ENCODE measurements around the gene DHH. TPM values are rescaled to one million over a fixed set of nuclear protein-coding genes. Genes with fewer than 3 reads are reported as not detected.
A peak's percentile ranks its signal among the peaks of the same experiment; 100 is the strongest.

The DHH gene
- total and polyA plus RNA-seq, 2 donors (not counting 3 experiments of a cell fraction or from before 2014, with no cell fraction given) = 2.9 to 3.3 TPM

DNA sequence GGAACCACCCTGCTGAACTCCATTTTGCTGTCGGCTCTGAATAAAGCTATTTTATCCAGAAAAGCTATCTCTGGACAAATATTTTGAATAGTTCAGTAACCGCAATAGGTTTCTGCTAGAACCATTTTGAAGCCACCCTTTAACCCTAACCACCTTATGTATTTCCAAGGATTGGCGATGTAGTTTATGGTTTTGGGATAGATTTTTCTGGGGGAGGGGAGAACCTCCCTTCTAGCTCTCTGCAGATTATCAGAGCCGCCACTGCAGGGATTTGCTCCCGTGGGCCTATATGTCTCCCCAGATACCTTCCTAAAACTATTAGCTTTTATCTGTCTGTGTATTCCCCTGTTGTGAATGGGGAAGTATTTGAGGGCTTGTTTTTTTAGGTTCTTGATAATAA is 38.4 kb upstream of the DHH start:
- BruUV-seq (replicated peaks) = no TSS peak
- Histone ChIP-seq H3K27me3 (ENCODE audit: control insufficient read depth in 2 of 2, insufficient read depth in 2 of 2, low read length in 2 of 2) (no peaks in the 10 kb centered on the region), H3K4me3 (replicated peaks in 1 of 3; ENCODE audit: insufficient read depth in 1 of 3, low read depth in 1 of 3, low read length in 3 of 3) (no peak overlapping the region), H3K4me2 (ENCODE audit: insufficient read depth, low read length) (peak overlapping the region; percentile 76), H3K4me1 (ENCODE audit: control insufficient read depth, extremely low read depth, insufficient read depth, low read length) (peaks cover 22% of the 10 kb centered on the region), H3K79me2 (ENCODE audit: control insufficient read depth, insufficient read depth, low read length) (peaks cover 29% of the 10 kb centered on the region), H3K9me3 (replicated peaks; ENCODE audit: control insufficient read depth, insufficient read depth, low read length) (no peaks in the 10 kb centered on the region), H3K9ac (replicated peaks; ENCODE audit: extremely low read depth, insufficient read depth, low read length) (no peak overlapping the region), H2AFZ (ENCODE audit: low read depth, low read length) (no peak overlapping the region), H3K36me3 (ENCODE audit: control insufficient read depth in 2 of 2, extremely low read depth in 1 of 2, insufficient read depth in 2 of 2, low read length in 2 of 2) (peaks cover 8 to 10% of the 10 kb centered on the region in 2 experiments), H3K27ac (ENCODE audit: insufficient read depth, low read depth, low read length) (no peak overlapping the region), H4K20me1 (replicated peaks; ENCODE audit: control insufficient read depth, extremely low read depth, insufficient read depth, low read length) (peaks cover 4% of the 10 kb centered on the region), H3K9me1 (replicated peaks; ENCODE audit: control insufficient read depth, extremely low read depth, insufficient read depth, low read length) (no peaks in the 10 kb centered on the region)
- dilution Hi-C loops (cut with MboI; ENCODE audit: extremely low pct_ligation_motif_present, low sequenced_read_pairs) = no loop called here
- intact Hi-C loops (cut with micrococcal nuclease) = no loop called here
- DNase-seq (ENCODE audit: low read depth, low spot score) (no peak), FAIRE-seq (no peak)
- POLR2A ChIA-PET = interaction anchor here (0.7 to 3.4 kb wide), 4 partner anchors 17 to 79 kb away, joined by 3 to 58 read pairs (median 5); partner anchors contain the start of gene TUBA1A
- no peak for TF ChIP-seq POLR2AphosphoS5 (IDR thresholded peaks at IDR 0.05; ENCODE audit: insufficient read depth, low read depth, low read length)
- TF ChIP-seq JUN (IDR thresholded peaks at IDR 0.05; ENCODE audit: borderline replicate concordance, insufficient read depth, insufficient read length, low read depth) = no peak
- no peak for TF ChIP-seq POLR2A (IDR thresholded peaks at IDR 0.05; ENCODE audit: low read depth, low read length)
- TF ChIP-seq MYC (IDR thresholded peaks at IDR 0.05; ENCODE audit: low read depth, low read length) = no peak
- TF ChIP-seq EZH2 (IDR thresholded peaks at IDR 0.05; ENCODE audit: borderline replicate concordance, low read depth, low read length, severe bottlenecking) = no peak
- TF ChIP-seq, protein P1, sequence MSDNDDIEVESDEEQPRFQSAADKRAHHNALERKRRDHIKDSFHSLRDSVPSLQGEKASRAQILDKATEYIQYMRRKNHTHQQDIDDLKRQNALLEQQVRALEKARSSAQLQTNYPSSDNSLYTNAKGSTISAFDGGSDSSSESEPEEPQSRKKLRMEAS (IDR thresholded peaks at IDR 0.05; ENCODE audit: insufficient read depth, insufficient read length) = no peak
- TF ChIP-seq GATA2 (IDR thresholded peaks at IDR 0.05; ENCODE audit: insufficient read depth, insufficient read length, low read depth, low read length) = no peak
- TF ChIP-seq FOS (IDR thresholded peaks at IDR 0.05; ENCODE audit: borderline replicate concordance, insufficient read depth, low read length) = no peak
- TF ChIP-seq, protein P2, sequence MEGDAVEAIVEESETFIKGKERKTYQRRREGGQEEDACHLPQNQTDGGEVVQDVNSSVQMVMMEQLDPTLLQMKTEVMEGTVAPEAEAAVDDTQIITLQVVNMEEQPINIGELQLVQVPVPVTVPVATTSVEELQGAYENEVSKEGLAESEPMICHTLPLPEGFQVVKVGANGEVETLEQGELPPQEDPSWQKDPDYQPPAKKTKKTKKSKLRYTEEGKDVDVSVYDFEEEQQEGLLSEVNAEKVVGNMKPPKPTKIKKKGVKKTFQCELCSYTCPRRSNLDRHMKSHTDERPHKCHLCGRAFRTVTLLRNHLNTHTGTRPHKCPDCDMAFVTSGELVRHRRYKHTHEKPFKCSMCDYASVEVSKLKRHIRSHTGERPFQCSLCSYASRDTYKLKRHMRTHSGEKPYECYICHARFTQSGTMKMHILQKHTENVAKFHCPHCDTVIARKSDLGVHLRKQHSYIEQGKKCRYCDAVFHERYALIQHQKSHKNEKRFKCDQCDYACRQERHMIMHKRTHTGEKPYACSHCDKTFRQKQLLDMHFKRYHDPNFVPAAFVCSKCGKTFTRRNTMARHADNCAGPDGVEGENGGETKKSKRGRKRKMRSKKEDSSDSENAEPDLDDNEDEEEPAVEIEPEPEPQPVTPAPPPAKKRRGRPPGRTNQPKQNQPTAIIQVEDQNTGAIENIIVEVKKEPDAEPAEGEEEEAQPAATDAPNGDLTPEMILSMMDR (IDR thresholded peaks at IDR 0.05; ENCODE audit: extremely low read depth in 1 of 2, insufficient read depth in 1 of 2, low read depth in 1 of 2, low read length in 2 of 2) = no peak
- CTCF ChIA-PET = interaction anchor here (0.8 to 4.5 kb wide), 5 partner anchors 30 to 125 kb away, joined by 3 to 57 read pairs (median 5); no protein-coding TSS in a partner anchor

Measured in endothelial cell of umbilical vein (primary cell).